GM18508 (cell line): Measurements from ENCODE around the gene ZG16B.

Experiments
- ATAC-seq: cut with Tn5 transposase; IDR thresholded peaks from one replicate; pipeline ENCODE4 v1.9.1; 2021; ENCODE audit warnings: moderate number of reproducible peaks; ENCODE audit not compliant: insufficient read depth, unreplicated experiment

ZG16B gene

DNA sequence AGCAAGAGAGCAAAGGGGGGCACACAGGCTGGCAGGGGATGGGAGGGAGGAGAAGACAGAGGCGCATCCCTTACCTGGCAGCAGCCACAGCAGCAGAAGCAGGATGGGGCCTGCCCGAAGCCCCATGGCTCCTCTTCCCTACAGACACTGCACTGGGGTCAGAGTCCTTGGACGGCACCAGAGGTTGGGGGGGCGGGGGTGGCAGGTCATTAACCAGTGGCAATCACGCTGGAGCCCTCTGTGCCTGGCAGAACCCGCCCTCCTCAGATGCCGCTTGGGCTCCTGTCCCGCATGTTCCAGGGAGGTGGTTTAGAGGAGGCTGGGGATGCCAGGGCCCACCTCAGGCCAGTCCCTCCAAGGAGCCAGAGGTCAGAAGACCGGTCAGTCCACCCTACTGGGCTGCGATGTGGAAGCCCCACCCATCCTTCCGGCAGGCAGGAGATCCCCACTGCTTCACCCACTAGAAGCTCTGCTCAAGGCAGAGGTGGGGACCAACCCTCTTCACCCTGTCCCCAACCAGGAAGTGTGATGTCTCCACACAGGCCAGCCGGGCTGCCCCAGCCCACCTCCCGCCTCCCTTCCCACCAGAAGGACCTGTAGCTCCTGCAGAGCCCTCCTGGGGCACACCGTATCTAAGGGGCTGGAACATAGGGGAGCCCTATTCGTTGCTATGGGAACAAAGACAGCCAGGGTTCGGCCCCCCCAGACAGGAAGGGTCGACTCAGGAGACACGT is 11.7 kb downstream of the ZG16B start:
- no peak for ATAC-seq

DNA sequence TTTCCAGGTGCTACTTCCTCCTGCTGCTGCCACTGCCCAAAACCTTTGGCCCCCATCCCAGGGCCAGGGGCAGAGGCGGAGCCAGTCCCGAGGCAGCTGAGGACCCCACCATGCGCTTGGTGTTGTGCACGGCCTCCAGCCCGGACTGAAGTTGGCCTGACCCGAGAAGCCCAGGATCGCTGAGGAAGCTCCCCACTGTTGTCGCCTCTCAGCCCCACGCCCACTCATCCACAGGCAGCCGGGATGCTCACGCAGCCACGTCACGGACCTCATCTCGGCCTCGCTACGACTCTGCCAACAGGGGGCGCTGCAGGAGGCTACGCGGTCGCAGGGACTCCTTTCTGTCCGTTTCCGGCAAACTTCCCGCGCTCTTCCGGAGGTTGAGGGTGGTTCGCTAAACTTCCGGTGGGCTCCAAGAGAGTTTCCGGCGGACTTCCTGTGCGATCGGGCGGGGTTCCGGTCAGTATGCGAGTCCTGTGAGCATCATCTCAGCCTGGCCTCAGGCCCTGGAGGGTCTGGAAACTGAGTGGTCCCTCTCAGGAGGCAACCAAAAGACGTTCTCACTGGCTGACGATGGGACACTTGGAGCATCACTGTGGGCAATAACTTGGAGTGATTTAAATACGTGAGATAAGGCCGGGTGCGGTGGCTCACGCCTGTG is 12.4 kb downstream of the ZG16B start:
- no peak for ATAC-seq

DNA sequence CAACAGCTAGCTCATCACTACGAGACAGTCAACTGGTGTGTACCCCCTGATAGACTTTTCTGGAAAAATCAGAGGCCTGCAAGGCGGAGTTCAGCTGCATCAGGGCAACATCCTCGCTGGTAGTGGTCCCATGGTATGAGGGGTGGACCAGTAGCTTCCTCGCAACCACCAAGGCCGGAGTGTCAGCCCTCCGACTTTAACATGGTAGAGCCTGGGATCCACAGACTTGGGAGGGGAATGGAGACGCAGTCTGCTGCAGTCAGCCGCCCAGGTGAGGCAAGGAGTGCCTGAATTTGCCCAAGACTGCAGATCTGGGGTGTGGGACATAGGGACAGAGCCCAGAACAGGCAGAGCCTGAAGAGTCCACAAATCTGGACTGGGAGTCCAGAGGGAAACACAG is 13.4 kb downstream of the ZG16B start:
- no peak for ATAC-seq

DNA sequence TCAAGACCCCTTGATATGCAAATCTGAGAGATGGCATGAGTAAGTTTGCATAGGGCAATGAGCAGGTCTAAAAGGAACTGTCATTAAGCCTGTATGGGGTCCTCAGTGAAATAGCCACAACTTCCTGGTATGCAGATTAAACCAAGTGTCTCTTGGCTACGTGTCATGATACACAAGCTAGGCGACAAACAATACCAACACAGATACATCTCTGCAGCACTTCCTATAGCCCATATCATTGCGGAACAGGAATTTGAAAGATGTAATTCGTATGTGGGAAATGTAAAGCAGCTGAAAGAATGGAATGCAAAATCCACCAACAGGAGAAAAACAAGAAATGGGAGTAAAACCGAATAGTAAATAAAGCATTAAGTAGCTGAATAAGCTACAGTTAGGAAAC is 15.0 kb downstream of the ZG16B start:
- no peak for ATAC-seq

DNA sequence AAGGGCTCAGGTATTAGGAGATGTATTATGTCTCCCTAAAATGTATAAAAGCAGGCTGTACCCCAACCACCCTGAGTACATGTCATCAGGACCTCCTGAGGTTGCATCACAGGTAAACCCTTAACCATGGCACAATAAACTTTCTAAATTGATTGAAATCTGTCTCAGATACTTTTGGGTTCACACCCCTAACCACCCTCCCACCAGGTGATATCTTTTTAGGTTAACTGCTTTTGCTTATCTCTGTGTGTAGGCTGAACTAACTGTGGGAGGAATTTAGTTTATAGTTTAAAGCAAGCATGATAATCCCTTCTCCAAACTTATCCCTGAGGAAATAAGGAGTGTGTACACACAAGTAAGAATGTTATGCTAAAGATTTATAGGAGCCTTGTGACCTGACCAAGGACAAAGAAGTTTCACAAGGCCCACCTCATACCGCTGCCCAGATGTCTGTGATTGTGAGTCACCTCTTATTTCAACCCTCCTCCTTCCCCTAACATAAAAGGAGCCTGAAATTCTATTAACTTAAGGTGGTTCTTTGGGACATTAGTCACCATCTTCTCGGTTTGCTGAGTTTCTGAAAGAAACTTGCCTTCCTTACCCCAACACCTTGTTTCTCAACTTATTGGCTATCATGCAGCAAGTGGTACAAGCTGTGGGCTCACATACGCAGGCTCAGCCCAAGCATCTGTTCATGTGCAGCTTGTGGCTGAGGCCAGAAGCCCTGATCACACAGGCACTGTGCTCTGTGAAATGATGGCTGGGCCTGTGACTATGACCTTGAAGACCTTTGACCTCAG is 16.6 kb downstream of the ZG16B start:
- no peak for ATAC-seq

DNA sequence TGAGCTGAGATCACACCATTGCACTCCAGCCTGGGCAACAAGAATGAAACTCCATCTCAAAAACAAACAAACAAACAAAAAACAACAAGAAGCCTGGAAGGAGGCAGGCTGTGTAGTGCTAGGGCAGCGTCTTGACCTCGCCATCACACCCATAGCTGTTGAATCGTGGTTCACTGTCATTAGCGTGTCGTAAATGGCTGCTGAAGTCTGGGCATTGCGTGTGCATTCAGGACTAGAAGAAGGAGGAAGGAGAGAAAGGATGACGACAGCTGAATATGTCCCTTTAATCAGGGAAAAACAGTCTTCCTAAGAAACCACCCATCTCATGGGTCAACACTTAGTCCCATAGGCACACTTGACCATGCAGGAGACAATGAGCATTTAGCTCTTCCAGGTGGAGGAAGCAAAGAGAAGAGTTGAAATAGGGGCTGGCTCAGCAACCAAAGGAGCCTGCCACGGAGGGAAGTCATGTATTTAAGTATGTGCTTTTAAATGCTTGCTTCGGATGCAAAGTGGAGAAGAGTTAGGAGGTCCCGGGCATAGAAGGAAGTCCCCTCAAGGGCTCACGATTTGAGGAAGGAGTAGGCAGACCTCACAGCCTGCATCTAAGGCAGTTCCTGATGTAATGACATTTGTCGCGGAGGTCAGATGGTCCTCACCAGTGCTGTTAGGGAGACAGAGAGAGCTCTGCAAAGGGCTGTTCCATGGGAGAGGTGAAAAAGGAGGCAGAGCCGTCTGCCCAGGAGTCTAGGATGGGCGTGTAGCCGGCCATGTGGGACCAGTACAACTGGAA is 19.0 kb downstream of the ZG16B start:
- ATAC-seq: no peak

DNA sequence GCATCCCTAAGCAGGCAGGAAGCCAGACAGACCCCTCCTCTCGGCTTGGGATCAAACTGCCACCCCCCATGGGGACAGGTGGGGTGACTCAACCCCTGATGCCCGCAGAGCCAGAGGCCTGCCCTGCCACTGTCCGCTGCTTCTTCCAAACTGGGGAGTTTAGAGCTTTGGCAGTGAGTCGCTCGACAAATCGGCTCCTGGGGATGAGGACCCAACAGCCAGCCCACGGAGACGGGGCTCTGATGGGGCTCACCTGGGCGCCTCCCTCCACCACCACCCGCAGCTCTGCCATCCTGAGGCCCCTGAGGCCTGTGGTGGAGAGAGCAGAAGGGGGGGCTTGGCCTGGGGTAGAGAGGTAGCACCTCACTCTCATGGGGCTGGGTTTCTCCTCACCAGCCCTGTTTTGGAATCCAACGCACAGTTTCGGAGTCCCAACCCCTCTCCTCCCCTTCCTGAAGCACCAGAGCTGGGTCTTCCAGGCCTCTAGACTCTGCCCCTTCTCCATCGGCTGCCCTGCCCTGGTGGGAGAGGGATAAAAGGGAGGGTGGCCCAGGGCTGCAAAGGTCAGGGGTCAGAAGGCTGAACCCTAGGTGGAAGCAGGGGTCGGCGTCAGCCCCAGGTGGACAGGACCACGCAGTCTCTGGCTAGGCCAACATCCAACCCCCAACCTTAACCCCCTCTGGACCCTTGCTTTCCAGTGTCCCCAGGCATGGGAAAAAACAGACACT is 22.1 kb downstream of the ZG16B start:
- ATAC-seq: no peak

DNA sequence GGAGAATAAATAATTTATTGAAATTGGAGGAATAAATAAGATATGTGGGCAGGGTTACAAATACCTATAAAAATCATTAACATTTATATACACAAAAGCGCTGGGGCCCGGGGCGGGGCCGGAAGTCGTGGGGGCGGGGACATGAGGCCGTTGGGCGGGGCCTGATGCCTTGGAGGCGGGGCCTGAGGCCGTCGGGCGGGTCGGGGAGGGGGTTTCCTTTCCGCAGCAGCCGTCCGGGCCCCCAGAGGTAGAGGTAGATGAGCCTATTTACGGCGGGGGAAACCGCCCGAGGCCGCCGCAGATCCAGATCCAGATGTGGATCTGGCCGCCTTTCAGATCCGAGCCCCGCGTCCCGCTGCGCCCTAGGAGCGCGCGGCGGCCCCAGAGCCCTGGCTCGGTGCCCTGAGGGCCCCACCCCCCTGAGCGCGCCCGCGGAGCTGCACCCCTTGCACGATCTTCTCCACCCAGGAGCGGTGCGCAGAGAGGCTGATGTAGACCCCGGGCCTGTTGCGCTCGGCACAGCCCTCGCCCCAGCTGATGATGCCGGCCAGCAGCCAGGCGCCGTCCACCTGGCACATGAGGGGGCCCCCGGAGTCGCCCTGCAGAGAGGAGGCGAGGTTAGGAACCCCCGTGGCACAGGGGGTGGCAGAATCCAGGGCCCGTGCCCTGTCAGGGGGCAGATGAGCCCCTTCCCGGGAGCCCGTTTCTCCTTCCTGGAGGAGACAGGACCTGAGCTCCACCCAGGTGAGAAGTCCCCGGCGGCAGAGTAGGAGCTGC is 22.8 kb downstream of the ZG16B start:
- no peak for ATAC-seq

DNA sequence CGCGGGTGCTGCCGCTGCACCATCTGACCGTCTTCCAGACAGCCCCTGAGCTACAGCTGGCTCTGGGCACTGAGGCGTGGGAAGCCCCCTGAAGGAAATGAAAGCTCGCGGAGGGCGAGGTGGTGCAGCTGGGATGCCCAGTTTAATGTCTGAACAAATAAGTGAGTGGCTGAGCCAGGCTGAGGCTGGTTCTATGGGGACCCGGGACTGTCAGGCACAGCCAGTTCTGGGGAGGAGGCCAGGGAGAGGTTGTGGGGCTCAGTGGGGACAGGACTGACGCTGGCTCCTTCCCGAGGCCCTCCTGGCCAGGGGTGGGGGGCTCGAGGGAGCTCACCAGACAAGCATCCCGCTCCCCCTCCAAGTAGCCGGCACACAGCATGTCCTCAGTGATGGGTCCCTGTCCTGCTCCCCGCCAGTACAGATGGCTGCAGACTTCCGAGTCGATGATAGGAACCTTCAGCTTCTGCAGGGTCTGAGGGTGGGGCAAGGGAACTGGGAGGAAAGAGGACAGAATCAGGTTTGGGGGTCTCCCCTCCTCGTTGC is 23.5 kb downstream of the ZG16B start:
- ATAC-seq: no peak

DNA sequence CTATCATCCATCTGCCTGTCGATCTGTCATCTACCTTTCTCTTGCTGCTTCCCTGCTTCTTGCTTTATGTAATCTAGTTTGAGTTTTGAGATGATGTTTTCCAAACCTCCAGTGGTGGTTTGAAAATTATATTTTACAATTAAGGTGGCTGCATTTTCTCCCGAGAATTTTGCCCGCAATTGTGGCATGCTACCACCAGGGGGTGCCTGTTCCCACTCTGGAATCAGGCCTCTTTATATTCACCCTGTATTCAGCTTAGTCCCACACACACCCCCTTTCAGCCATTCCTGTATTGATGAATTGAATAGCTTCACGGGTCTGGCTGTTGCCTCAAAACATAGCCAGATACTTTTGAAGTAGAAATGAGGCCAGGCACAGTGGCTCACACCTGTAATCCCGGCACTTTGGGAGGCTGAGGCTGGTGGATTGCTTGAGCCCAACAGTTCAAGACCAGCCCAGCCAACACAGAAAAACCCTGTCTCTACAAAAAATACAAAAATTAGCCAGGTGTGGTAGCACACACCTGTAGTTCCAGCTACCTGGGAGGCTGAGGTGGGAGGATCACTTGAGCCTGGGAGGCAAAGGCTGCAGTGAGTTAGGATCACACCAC is 24.7 kb downstream of the ZG16B start:
- ATAC-seq: no peak

DNA sequence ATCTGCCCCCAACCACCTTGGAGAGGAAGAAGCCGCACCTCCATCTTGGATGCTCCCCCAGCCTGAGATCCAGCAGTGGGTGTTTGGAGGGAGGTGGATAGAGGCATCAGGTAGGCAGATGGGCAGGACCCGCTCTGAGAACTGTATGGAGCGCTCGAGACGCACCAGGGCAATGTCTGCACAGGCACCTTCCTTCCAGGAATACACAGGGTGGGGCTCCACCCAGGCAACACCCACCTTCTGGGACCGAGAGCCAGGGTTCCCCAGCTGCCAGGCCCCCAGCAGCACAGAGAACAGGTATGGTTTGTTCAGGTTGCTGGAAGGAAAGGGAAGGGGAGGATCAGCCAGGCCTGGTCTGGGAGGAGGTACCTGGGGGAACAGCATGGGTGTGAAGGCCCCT is 25.4 kb downstream of the ZG16B start:
- no peak for ATAC-seq

DNA sequence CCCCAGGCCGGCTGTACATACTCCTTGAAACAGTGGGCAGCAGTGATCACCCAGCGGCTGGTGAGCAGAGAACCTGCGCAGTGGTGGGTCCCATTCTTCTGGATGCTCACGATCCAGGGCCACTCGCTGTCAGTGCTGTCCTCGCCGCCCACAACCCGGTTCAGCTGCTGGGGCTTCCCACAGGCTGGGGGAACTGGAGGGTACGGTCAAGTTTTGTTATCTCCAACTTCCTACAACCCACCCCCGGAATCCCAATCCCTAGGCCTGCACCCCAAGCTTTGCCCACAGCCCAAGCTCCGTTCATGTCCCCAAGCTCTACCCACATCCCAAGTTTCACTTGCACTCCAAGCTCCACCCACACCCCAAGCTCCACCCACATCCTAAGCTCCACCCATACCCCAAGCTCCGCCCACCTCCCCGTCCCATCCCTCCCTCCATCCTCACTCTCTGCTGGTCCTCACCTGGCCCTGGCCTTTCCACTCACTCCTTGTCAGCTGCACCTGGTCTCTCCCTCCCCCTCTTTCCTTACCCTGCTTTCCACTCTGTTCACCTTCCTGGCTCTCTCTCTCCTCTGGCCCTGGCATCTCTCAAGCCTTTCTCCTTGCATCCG is 26.1 kb downstream of the ZG16B start:
- ATAC-seq: no peak

DNA sequence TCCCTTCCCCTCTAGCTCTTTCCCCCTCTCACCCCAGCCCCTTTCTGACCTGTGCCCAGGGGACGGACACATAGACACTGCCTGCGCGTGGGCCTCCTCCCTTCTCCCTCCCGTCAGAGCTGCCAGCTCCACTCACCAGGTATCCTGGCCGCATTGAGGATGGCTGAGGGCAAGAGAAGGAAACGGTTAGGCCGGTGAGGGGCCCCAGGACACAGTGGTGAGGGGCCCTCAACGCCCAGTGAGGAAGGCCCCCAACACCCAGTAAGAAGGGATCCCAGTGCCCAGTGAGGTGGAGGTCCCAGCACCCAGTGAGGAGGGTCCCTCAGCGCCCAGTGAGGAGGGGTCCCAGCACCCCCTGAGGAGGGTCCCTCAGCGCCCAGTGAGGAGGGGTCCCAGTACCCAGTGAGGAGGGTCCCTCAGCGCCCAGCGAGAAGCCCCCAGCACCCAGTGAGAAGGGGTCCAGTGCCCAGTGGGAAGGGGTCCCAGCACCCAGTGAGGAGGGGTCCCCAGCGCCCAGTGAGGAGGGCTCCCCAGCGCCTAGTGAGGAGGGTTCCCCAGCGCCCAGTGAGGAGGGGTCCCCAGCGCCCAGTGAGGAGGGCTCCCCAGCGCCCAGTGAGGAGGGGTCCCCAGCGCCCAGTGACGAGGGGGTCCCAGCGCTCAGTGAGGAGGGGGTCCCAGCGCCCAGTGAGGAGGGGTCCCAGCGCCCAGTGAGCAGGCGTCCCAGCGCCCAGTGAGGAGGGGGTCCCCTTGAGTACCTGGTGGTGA is 26.8 kb downstream of the ZG16B start:
- no peak for ATAC-seq

DNA sequence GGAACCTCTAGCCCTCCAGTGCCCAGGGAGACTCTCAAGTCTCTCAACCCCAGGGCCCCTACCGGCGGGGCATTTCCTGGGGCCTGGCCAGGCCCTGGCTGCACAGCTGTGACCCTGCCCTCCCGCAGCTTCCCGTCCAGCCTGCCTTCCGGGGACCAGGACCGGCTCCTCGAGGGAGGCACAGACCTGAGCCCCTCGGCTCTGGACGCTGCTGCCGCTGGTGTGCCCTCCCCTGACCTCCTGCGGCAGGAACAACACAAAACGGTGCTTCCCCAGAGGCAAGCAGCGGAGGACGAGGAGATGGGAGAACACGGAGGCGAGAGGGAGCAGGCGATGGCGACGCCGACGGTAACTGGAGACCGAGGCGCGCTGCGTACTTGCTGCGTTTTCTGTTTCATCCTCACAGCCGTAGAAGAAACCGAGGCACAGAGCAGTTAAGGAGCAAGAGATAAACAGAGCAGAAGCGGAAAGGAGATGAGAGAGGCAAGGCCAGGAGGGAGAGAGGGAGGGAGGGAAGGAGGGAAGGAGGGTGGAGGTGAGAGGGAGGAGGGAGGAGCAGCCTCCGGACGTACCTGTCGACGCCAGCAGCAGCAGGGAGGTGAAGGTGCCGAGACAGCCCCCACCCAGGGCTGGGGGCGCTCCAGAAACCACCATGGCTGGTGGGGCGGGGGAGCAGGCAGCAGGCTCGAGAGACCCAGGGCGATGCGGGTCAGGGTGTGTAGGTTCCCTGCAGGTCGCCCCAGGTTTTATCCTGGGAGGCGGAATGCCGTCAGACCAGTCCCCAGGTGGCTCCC is 27.5 kb downstream of the ZG16B start, which contains the start of gene PRSS22:
Gene PRSS22 (minus strand): TSS at position 720 of the 794 bp plus-strand sequence. CDS start 66 bp downstream, at position 654.
- no peak for ATAC-seq

DNA sequence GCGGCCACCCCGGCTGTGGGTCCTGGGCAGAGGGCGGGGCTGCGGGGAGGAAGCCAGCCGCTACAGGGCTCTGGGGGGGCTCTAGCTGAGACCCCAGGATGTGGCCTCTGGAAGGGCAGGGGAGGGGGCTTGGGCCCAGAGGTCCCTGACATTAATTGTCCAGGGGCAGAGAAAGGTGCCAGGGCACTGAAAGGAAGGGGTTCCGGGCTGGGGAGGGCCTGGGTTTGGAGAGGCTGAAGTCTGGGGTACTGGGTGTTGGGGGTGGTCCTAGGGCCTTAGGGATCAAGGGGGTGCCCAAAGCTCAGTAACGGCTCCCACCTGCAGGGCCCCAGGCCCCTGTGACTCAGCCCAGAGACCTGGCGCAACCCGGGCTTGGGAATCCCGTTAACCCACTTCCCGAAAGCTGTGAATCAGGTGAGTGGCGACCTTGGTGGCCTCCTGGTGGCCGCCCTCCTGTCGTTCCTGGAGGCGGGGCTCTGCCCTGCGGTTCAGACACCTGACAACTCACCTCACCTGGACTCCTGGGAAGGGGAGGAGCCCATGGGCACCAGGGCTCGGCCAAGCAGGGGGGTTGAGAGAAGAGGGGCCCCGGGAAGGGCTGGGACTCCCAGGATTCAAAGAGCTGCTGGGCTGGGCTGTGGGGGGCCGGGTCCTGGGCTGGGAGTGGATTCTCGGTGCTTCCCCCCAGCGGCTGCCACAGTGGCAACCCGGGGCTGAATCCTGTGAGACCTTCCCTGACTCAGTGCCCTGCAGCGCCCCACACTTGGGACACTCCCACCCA is 28.3 kb downstream of the ZG16B start:
- ATAC-seq: no peak
